Stomach (tissue), 9 donors: ENCODE measurements around the gene RABIF. TPM values are rescaled to one million over a fixed set of nuclear protein-coding genes. Genes with fewer than 3 reads are reported as not detected.

Experiments used
- DNase-seq, 2 donors: peaks; one replicate each; pipeline versions ENCODE4 v3.0.0 to v3.0.0-alpha.2; 2013 to 2019
- H3K27ac ChIP-seq, 5 donors: fragments of 200-600 bp in 4 of 5; sonication (generic) in 4 of 5; one replicate each; pipeline ENCODE4 v1.5.1; 2013 to 2019; ENCODE audit warnings: mild to moderate bottlenecking in 1 of 5, moderate library complexity in 1 of 5
- H3K27me3 ChIP-seq, 3 donors: fragments of 200-600 bp; sonication (generic); one replicate each; pipeline ENCODE4 v1.5.1; 2017 to 2019; ENCODE audit warnings: mixed run types in 1 of 3
- H3K36me3 ChIP-seq, 4 donors: fragments of 200-600 bp; sonication (generic); 1 replicate in 3 of 4; 2 replicates in 1 of 4; pipeline ENCODE4 v1.5.1; 2016 to 2019
- H3K4me1 ChIP-seq, 4 donors: fragments of 200-600 bp; sonication (generic); one replicate each; pipeline ENCODE4 v1.5.1; 2016 to 2019
- H3K4me3 ChIP-seq, 4 donors: fragments of 200-600 bp; sonication (generic) in 3 of 4; one replicate each; pipeline ENCODE4 v1.5.1; 2016 to 2019; ENCODE audit warnings: mild to moderate bottlenecking in 1 of 4
- H3K9me3 ChIP-seq, 4 donors: fragments of 200-600 bp; sonication (generic); one replicate each; pipeline ENCODE4 v1.5.1; 2016 to 2019
- CTCF ChIP-seq, 7 experiments: fragments of 450-650 bp in 4 of 7; fragments of 200-600 bp in 3 of 7; sonication (generic) in 3 of 7; IDR thresholded peaks; one replicate each; pipeline ENCODE4 v1.5.1; 2016 to 2019; ENCODE audit warnings: antibody characterized with exemption in 7 of 7, control low read depth in 2 of 7, mild to moderate bottlenecking in 1 of 7
- EP300 ChIP-seq: sonication (generic); formaldehyde crosslinking; IDR thresholded peaks from one replicate; pipeline ENCODE4 v1.6.1; 2017; ENCODE audit warnings: antibody characterized with exemption
- POLR2A ChIP-seq, 4 donors: fragments of 450-650 bp; IDR thresholded peaks; one replicate each; pipeline ENCODE4 v1.6.1; 2016; ENCODE audit warnings: antibody characterized with exemption in 4 of 4, control low read depth in 2 of 4, mild to moderate bottlenecking in 1 of 4, moderate library complexity in 1 of 4
- POLR2AphosphoS5 ChIP-seq, 3 donors: sonication (generic); formaldehyde crosslinking; IDR thresholded peaks; one replicate each; pipeline ENCODE4 v1.6.1; 2016; ENCODE audit warnings: antibody characterized with exemption in 3 of 3
- WGBS, 5 donors: extraction: QIAGEN DNeasy Blood & Tissue Kit in 3 of 5; methylation state at CpG; one replicate each; pipeline versions ENCODE4 v1.1.5 to v1.1.7; 2013 to 2018; 5-methylcytosine and 5-hydroxymethylcytosine counted together
- intact Hi-C: fragments of 100-400 bp; cut with DNase I; formaldehyde crosslinking; loops from one replicate; pipeline ENCODE4 v1.15.1; 2023; ENCODE audit warnings: low total_unique reads
- polyA plus RNA-seq, 3 donors: library from polyadenylated mRNA; stranded (reverse); fragments of 200-250 nt; gene quantifications; one replicate each; pipeline ENCODE4 v1.2.3, GENCODE V29; 2013
- total RNA-seq, 5 donors: library from RNA; depleted of rRNA; stranded (reverse); fragments of >200 nt; gene quantifications; one replicate each; pipeline versions ENCODE4 v1.1.0 to v1.2.3, GENCODE V29; 2014 to 2016
- donor health status: healthy with polysubstance abuse.
- donor health status: Bipolar disorder and iron deficiency.
- donor health status: healthy.

Gene RABIF
- total and polyA plus RNA-seq, 8 donors = 0.45 to 9.1 (median 5.0) TPM; not detected in 2

GRCh38 chr1:202844935-202845334, 44.0 kb downstream of the RABIF start:
- H3K4me3 ChIP-seq = no peak overlapping the region

GRCh38 chr1:202844259-202844658, 44.7 kb downstream of the RABIF start:
- H3K4me3 ChIP-seq = no peak overlapping the region
- H3K9me3 ChIP-seq = no peaks in the 10 kb centered on the region
- intact Hi-C loops = no loop called here
- H3K27ac ChIP-seq = no peak overlapping the region
- TF ChIP-seq EP300 (no peak), POLR2A (IDR thresholded peaks at IDR 0.05) (no peak), POLR2AphosphoS5 (IDR thresholded peaks at IDR 0.05) (no peak), CTCF (IDR thresholded peaks at IDR 0.05) (no peak)
- WGBS, 5 donors = 90 to 95% (median 93%) methylated on average over 5 of the region's 5 CpGs
- H3K36me3 ChIP-seq = no peaks in the 10 kb centered on the region
- H3K27me3 ChIP-seq = no peaks in the 10 kb centered on the region
- DNase-seq = no peak
- H3K4me1 ChIP-seq = no peaks in the 10 kb centered on the region

More at GRCh38 chr1:202844935-202845334, 44.0 kb downstream of the RABIF start:
- Histone ChIP-seq H3K9me3 (no peaks in the 10 kb centered on the region), H3K4me1 (no peaks in the 10 kb centered on the region), H3K27me3 (no peaks in the 10 kb centered on the region), H3K36me3 (no peaks in the 10 kb centered on the region), H3K27ac (no peak overlapping the region)
- intact Hi-C loops = no loop called here
- DNase-seq = no peak
- WGBS, 5 donors = 64 to 82% (median 67%) methylated on average over 6 of the region's 6 CpGs
- no peak for TF ChIP-seq CTCF (IDR thresholded peaks at IDR 0.05)
- TF ChIP-seq EP300 = no peak
- no peak for TF ChIP-seq POLR2AphosphoS5 (IDR thresholded peaks at IDR 0.05)
- no peak for TF ChIP-seq POLR2A (IDR thresholded peaks at IDR 0.05)

- Histone ChIP-seq H3K9me3 (no peaks in the 10 kb centered on the region), H3K36me3 (no peaks in the 10 kb centered on the region), H3K27me3 (no peaks in the 10 kb centered on the region), H3K4me3 (no peak overlapping the region), H3K27ac (no peak overlapping the region), H3K4me1 (no peaks in the 10 kb centered on the region)
- no peak for TF ChIP-seq CTCF (IDR thresholded peaks at IDR 0.05)
- TF ChIP-seq POLR2A (IDR thresholded peaks at IDR 0.05) = no peak
- TF ChIP-seq EP300 = no peak
- TF ChIP-seq POLR2AphosphoS5 (IDR thresholded peaks at IDR 0.05) = no peak
- intact Hi-C loops = no loop called here
- 73 to 82% (median 76%) methylated on average over 11 of the region's 11 CpGs for WGBS, 5 donors
- DNase-seq = no peak
Observed at GRCh38 chr1:202843081-202843480, 45.9 kb downstream of the RABIF start.

- DNase-seq = no peak
- Histone ChIP-seq H3K9me3 (no peaks in the 10 kb centered on the region), H3K36me3 (no peaks in the 10 kb centered on the region), H3K27me3 (peaks cover 0 to 6% (median 0%) of the 10 kb centered on the region in 3 donors), H3K4me1 (peaks cover 0 to 22% (median 0%) of the 10 kb centered on the region in 4 donors), H3K27ac (no peak overlapping the region), H3K4me3 (no peak overlapping the region)
- intact Hi-C loops = no loop called here
- 76 to 96% (median 88%) methylated on average over 5 of the region's 5 CpGs for WGBS, 5 donors
- no peak for TF ChIP-seq POLR2AphosphoS5 (IDR thresholded peaks at IDR 0.05)
- no peak for TF ChIP-seq EP300
- no peak for TF ChIP-seq POLR2A (IDR thresholded peaks at IDR 0.05)
- TF ChIP-seq CTCF (IDR thresholded peaks at IDR 0.05) = no peak
Observed at GRCh38 chr1:202837746-202838262, 51.1 kb downstream of the RABIF start.
